DND-41 (cell line): ENCODE measurements around the gene ZSCAN10.
A peak's percentile ranks its signal among the peaks of the same experiment; 100 is the strongest.

ENCODE experiments used
- EZH2 ChIP-seq: IDR thresholded peaks from 3 replicates; pipeline ENCODE4 v1.6.1; 2012; ENCODE audit warnings: borderline replicate concordance, low read depth, mild to moderate bottlenecking, moderate library complexity, low read length, inconsistent platforms; ENCODE audit not compliant: severe bottlenecking
- TF ChIP-seq, protein P1 (sequence below): IDR thresholded peaks from 2 replicates; pipeline ENCODE4 v1.5.1; 2012; ENCODE audit warnings: borderline replicate concordance, low read length, moderate library complexity, mild to moderate bottlenecking; ENCODE audit not compliant: poor library complexity, severe bottlenecking; ENCODE audit errors: extremely low read depth

DNA sequence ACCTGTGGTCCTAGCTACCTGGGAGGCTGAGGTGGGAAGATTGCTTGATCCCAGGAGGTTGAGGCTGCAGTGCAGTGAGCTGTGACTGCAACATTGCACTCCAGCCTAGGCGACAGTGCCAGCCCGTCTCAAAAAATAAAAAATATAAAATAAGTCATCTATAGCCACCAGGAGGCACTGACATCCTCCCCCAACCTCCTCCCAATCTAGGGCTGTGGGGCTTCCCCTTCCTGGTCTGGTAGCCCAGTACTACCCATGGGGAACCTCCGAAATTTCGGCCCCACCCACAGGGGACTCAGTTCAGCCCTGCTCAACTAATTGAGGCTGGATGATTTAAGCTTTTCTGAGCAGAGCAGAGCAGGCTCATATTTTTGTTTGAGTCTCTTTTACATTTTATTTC, 3.2 kb downstream of the ZSCAN10 start:
- TF ChIP-seq, protein P1, sequence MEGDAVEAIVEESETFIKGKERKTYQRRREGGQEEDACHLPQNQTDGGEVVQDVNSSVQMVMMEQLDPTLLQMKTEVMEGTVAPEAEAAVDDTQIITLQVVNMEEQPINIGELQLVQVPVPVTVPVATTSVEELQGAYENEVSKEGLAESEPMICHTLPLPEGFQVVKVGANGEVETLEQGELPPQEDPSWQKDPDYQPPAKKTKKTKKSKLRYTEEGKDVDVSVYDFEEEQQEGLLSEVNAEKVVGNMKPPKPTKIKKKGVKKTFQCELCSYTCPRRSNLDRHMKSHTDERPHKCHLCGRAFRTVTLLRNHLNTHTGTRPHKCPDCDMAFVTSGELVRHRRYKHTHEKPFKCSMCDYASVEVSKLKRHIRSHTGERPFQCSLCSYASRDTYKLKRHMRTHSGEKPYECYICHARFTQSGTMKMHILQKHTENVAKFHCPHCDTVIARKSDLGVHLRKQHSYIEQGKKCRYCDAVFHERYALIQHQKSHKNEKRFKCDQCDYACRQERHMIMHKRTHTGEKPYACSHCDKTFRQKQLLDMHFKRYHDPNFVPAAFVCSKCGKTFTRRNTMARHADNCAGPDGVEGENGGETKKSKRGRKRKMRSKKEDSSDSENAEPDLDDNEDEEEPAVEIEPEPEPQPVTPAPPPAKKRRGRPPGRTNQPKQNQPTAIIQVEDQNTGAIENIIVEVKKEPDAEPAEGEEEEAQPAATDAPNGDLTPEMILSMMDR = peak; percentile 33
- TF ChIP-seq EZH2 = no peak
